ENCODE data around the gene RCOR1. TPM values are rescaled to one million over a fixed set of nuclear protein-coding genes. Genes with fewer than 3 reads are reported as not detected.

RCOR1 gene
- total RNA-seq, 1 experiment from 2014 or later, result 102 TPM

- intact Hi-C loops (cut with micrococcal nuclease; ENCODE audit: unreplicated experiment), result no loop called here
- CTCF ChIA-PET, result no interaction called here
- BruUV-seq (replicated peaks), result no TSS peak
- Histone ChIP-seq H3K4me3 (ENCODE audit: low read depth, low read length, poor library complexity, severe bottlenecking) (no peak overlapping the region), H3K4me1 (ENCODE audit: insufficient read depth, low read length, poor library complexity, severe bottlenecking) (peaks cover 28% of the 10 kb centered on the region), H3K27ac (ENCODE audit: low read depth, low read length, poor library complexity, severe bottlenecking) (no peak overlapping the region), H3K9me3 (ENCODE audit: low read depth, low read length, poor library complexity, severe bottlenecking) (no peaks in the 10 kb centered on the region), H3K27me3 (replicated peaks; ENCODE audit: insufficient read depth, low read depth, low read length, poor library complexity) (no peaks in the 10 kb centered on the region), H3K36me3 (ENCODE audit: insufficient read depth, low read length, poor library complexity, severe bottlenecking) (peaks cover 38% of the 10 kb centered on the region)
- DNase-seq (ENCODE audit: low spot score), result no peak
- POLR2A ChIA-PET (ENCODE audit: low non-redundant PET), result no interaction called here
- TF ChIP-seq CTCF (conservative IDR thresholded peaks at IDR 0.05; ENCODE audit: low read depth, low read length) (no peak), EZH2 (IDR thresholded peaks at IDR 0.05; ENCODE audit: borderline replicate concordance, low read depth, low read length, poor library complexity, severe bottlenecking) (no peak)
These were observed 9.0 kb downstream of the RCOR1 start for GRCh38 chr14:102601378-102601925.

- POLR2A ChIA-PET (ENCODE audit: low non-redundant PET), result interaction anchor here (0.9 kb wide), 1 partner anchor 44 kb away, joined by 14 read pairs; no protein-coding TSS in a partner anchor
- intact Hi-C loops (cut with micrococcal nuclease; ENCODE audit: unreplicated experiment), result no loop called here
These were observed 10.2 kb downstream of the RCOR1 start for GRCh38 chr14:102602421-102603292.

GRCh38 chr14:102603293-102603907, 11.0 kb downstream of the RCOR1 start:
- Histone ChIP-seq H3K27ac (ENCODE audit: low read depth, low read length, poor library complexity, severe bottlenecking) (peak overlapping the region; percentile 59), H3K9me3 (ENCODE audit: low read depth, low read length, poor library complexity, severe bottlenecking) (no peaks in the 10 kb centered on the region), H3K27me3 (replicated peaks; ENCODE audit: insufficient read depth, low read depth, low read length, poor library complexity) (no peaks in the 10 kb centered on the region), H3K36me3 (ENCODE audit: insufficient read depth, low read length, poor library complexity, severe bottlenecking) (peaks cover 33% of the 10 kb centered on the region), H3K4me3 (ENCODE audit: low read depth, low read length, poor library complexity, severe bottlenecking) (no peak overlapping the region), H3K4me1 (ENCODE audit: insufficient read depth, low read length, poor library complexity, severe bottlenecking) (peaks cover 28% of the 10 kb centered on the region)
- no peak for TF ChIP-seq CTCF (conservative IDR thresholded peaks at IDR 0.05; ENCODE audit: low read depth, low read length)
- no peak for TF ChIP-seq EZH2 (IDR thresholded peaks at IDR 0.05; ENCODE audit: borderline replicate concordance, low read depth, low read length, poor library complexity, severe bottlenecking)
- intact Hi-C loops (cut with micrococcal nuclease; ENCODE audit: unreplicated experiment), result no loop called here
- CTCF ChIA-PET, result no interaction called here
- POLR2A ChIA-PET (ENCODE audit: low non-redundant PET), result no interaction called here
- no TSS peak for BruUV-seq (replicated peaks)
- DNase-seq (ENCODE audit: low spot score), result no peak

More at GRCh38 chr14:102602421-102603292, 10.2 kb downstream of the RCOR1 start:
- CTCF ChIA-PET, result no interaction called here
- no peak for DNase-seq (ENCODE audit: low spot score)
- TF ChIP-seq CTCF (conservative IDR thresholded peaks at IDR 0.05; ENCODE audit: low read depth, low read length) (no peak), EZH2 (IDR thresholded peaks at IDR 0.05; ENCODE audit: borderline replicate concordance, low read depth, low read length, poor library complexity, severe bottlenecking) (no peak)
- no TSS peak for BruUV-seq (replicated peaks)
- Histone ChIP-seq H3K36me3 (ENCODE audit: insufficient read depth, low read length, poor library complexity, severe bottlenecking) (peaks cover 31% of the 10 kb centered on the region), H3K27ac (ENCODE audit: low read depth, low read length, poor library complexity, severe bottlenecking) (peak overlapping the region; percentile 59), H3K9me3 (ENCODE audit: low read depth, low read length, poor library complexity, severe bottlenecking) (no peaks in the 10 kb centered on the region), H3K4me3 (ENCODE audit: low read depth, low read length, poor library complexity, severe bottlenecking) (no peak overlapping the region), H3K4me1 (ENCODE audit: insufficient read depth, low read length, poor library complexity, severe bottlenecking) (peaks cover 28% of the 10 kb centered on the region), H3K27me3 (replicated peaks; ENCODE audit: insufficient read depth, low read depth, low read length, poor library complexity) (no peaks in the 10 kb centered on the region)
